Heart right ventricle (tissue), 16 donors: ENCODE measurements around the gene HEPACAM. TPM values are rescaled to one million over a fixed set of nuclear protein-coding genes. Genes with fewer than 3 reads are reported as not detected.
"Not testable (repeated sequence)": the region's sequence is repeated elsewhere in the genome, so short reads cannot be mapped to it uniquely, and the experiment has no call there.

Experiments
- ATAC-seq, 8 donors: fragments of 200-7000 bp; cut with Tn5 transposase; one replicate each; pipeline ENCODE4 v1.9.1; 2020; ENCODE audit warnings: mild to moderate bottlenecking in 8 of 8, moderate library complexity in 8 of 8, moderate number of reproducible peaks in 1 of 8
- DNase-seq, 2 donors: peaks; one replicate each; pipeline ENCODE4 v3.0.0-alpha.2; 2020
- H3K27ac ChIP-seq, 10 donors: fragments of 200-600 bp; sonication (generic) in 2 of 10; one replicate each; pipeline versions ENCODE4 v1.5.0 to v1.8.0; 2020 to 2022; ENCODE audit warnings: mild to moderate bottlenecking in 3 of 10
- H3K27me3 ChIP-seq, 7 donors: fragments of 200-600 bp; one replicate each; pipeline ENCODE4 v1.8.0; 2021 to 2022; ENCODE audit warnings: mild to moderate bottlenecking in 2 of 7
- H3K36me3 ChIP-seq, 9 donors: fragments of 200-600 bp; sonication (generic) in 1 of 9; one replicate each; pipeline versions ENCODE4 v1.5.0 to v1.8.0; 2020 to 2022; ENCODE audit warnings: mild to moderate bottlenecking in 2 of 9
- H3K4me1 ChIP-seq, 9 donors: fragments of 200-600 bp; sonication (generic) in 1 of 9; one replicate each; pipeline versions ENCODE4 v1.5.0 to v1.8.0; 2020 to 2022; ENCODE audit warnings: mild to moderate bottlenecking in 4 of 9
- H3K4me3 ChIP-seq, 10 donors: fragments of 200-600 bp; sonication (generic) in 2 of 10; one replicate each; pipeline versions ENCODE4 v1.5.0 to v1.8.0; 2020 to 2022; ENCODE audit warnings: mild to moderate bottlenecking in 7 of 10, moderate library complexity in 2 of 10
- H3K9me3 ChIP-seq, 11 donors: fragments of 200-600 bp in 10 of 11; sonication (generic) in 2 of 11; one replicate each; pipeline versions ENCODE4 v1.5.0 to v1.8.0; 2013 to 2022; ENCODE audit warnings: mild to moderate bottlenecking in 2 of 11, control low read depth in 1 of 11, moderate library complexity in 1 of 11
- WGBS, 2 donors: extraction: QIAGEN DNeasy Blood & Tissue Kit; methylation state at CpG; one replicate each; pipeline ENCODE4 v1.1.7; 2013; ENCODE audit warnings: inconsistent platforms in 1 of 2; 5-methylcytosine and 5-hydroxymethylcytosine counted together
- intact Hi-C, 10 donors: fragments of 100-400 bp; cut with DNase I; formaldehyde crosslinking; loops; one replicate each; pipeline versions ENCODE4 v1.11.1 to v1.14.2; 2022
- polyA plus RNA-seq, 2 donors: library from polyadenylated mRNA; stranded (reverse); fragments of 200-250 nt; gene quantifications; one replicate each; pipeline ENCODE4 v1.2.3, GENCODE V29; 2013
- total RNA-seq, 10 donors: library from RNA; stranded (reverse); fragmentation: NEBNext Ultra II Directional in 3 of 10; extraction: Animal tissue kit (Norgen Biotek cat#: 25700) in 3 of 10; gene quantifications; one replicate each; pipeline versions ENCODE4 v1.2.1 to v1.2.4, GENCODE V29; 2021 to 2023
- TF ChIP-seq, protein P1 (sequence below), 9 donors: fragments of 200-600 bp; sonication (generic) in 2 of 9; IDR thresholded peaks; one replicate each; pipeline versions ENCODE4 v1.5.0 to v1.8.0; 2021 to 2022; ENCODE audit warnings: antibody characterized with exemption in 9 of 9, mild to moderate bottlenecking in 5 of 9, moderate library complexity in 1 of 9
- donor health status: Arrhythmogenic right ventricular cardiomyopathy.
- donor health status: ischemic (EF 13 %, LVEDD 7.1; RV severe dilation, severe dysfunction).
- donor health status: healthy with polysubstance abuse.
- donor health status: DM: no; HTN: yes; CAD: no.
- donor health status: DM: no; HTN: no; CAD: no.
- donor health status: ischemic (EF 25% LVEDD 6.9; RV normal size, moderate dysfunction).
- donor health status: ischemic (EF 25% LVEDD 5.7; RV mildly dilated, moderate dysfunction).
- donor health status: healthy.
- donor health status: DM: yes; HTN: yes; CAD: no.
- donor health status: Ischemic cardiomyopathy.
- donor health status: ischemic (EF 35%, LVEDD 5.7; RV mildly dilated, moderate dysfunction).
- donor health status: nonischemic (EF 11% LVEDD 7.7; RV severe dilation, severe dysfunction).
- donor health status: DM: yes; HTN: yes; CAD: no.
- donor health status: PGD.
- donor health status: ischemic (EF 29% LVEDD 5.4; RV normal size, mild dysfunction).
- donor health status: nonischemic (EF 23%, LVEDD 6.1; RV moderate dilation, normal function).

HEPACAM gene
- total and polyA plus RNA-seq, 12 donors: 0.12 to 1.3 (median 0.35) TPM; not detected in 2

DNA sequence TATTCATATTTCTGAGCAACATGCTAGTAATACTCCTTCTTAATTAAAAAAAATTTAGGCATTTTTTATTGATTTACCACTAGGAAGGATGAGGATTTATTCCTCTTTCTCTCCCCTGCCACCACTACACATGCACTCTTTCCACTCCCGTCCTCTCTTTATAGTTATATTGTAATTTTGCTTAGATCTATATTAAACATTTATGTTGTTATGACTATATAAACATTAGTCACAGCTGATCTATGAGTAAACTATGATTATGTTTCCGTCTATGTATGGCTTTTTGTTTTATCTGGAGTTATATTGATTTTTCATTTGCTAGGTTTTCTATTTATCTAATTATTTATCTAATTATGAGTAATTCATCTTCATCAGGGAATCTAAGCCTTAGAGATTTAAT, 36.0 kb upstream of the HEPACAM start:
- WGBS, 2 donors: 91 to 95% methylated on average over 2 of the region's 2 CpGs
- H3K9me3 ChIP-seq: peaks cover 0 to 3% (median 0%) of the 10 kb centered on the region in 11 donors
- no peak overlapping the region for H3K4me3 ChIP-seq
- TF ChIP-seq, protein P1, sequence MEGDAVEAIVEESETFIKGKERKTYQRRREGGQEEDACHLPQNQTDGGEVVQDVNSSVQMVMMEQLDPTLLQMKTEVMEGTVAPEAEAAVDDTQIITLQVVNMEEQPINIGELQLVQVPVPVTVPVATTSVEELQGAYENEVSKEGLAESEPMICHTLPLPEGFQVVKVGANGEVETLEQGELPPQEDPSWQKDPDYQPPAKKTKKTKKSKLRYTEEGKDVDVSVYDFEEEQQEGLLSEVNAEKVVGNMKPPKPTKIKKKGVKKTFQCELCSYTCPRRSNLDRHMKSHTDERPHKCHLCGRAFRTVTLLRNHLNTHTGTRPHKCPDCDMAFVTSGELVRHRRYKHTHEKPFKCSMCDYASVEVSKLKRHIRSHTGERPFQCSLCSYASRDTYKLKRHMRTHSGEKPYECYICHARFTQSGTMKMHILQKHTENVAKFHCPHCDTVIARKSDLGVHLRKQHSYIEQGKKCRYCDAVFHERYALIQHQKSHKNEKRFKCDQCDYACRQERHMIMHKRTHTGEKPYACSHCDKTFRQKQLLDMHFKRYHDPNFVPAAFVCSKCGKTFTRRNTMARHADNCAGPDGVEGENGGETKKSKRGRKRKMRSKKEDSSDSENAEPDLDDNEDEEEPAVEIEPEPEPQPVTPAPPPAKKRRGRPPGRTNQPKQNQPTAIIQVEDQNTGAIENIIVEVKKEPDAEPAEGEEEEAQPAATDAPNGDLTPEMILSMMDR (IDR thresholded peaks at IDR 0.05): no peak
- no peak for DNase-seq
- intact Hi-C loops: no loop called here
- H3K27me3 ChIP-seq: no peaks in the 10 kb centered on the region
- no peak overlapping the region for H3K27ac ChIP-seq
- H3K36me3 ChIP-seq: no peaks in the 10 kb centered on the region
- ATAC-seq: no peak
- H3K4me1 ChIP-seq: no peaks in the 10 kb centered on the region

DNA sequence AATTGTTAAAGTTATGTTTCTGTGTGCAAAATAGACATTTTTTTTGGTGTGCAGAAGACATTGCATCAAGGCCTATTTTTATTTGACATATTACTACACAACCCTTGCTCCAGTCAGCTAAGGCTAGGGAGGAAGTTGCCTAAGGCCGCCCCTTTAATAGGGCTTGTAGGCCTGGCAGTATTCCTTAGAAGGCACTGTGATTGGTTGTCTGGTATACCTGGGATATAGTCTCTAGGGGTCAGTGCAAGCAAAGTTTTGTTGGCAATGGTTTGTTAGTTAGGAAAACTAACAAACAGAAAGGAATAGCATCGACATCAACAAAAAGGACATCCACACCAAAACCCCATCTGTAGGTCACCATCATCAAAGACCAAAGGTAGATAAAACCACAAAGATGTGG, 35.1 kb upstream of the HEPACAM start:
- Histone ChIP-seq H3K36me3 (no peaks in the 10 kb centered on the region), H3K9me3 (peaks cover 0 to 3% (median 0%) of the 10 kb centered on the region in 11 donors), H3K4me1 (no peaks in the 10 kb centered on the region), H3K27ac (no peak overlapping the region), H3K4me3 (no peak overlapping the region), H3K27me3 (no peaks in the 10 kb centered on the region)
- ATAC-seq: no peak
- intact Hi-C loops: no loop called here
- TF ChIP-seq, protein P1 (IDR thresholded peaks at IDR 0.05): no peak
- WGBS, 2 donors: 75 to 84% methylated on average over 2 of the region's 2 CpGs
- DNase-seq: no peak

DNA sequence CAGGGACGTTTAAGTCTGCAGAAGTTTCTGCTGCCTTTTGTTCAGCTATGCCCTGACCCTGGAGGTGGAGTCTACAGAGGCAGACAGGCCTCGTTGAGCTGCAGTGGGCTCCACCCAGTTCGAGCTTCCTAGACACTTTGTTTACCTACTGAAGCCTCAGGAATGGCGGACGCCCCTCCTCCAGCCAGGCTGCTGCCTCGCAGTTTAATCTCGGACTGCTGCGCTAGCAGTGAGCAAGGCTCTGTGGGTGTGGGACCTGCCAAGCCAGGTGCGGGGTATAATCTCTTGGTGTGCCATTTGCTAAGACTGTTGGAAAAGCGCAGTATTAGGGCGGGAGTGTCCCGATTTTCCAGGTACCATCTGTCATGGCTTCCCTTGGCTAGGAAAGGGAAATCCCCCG, 32.4 kb upstream of the HEPACAM start:
- DNase-seq, H3K36me3 ChIP-seq, H3K9me3 ChIP-seq, H3K4me3 ChIP-seq, H3K27ac ChIP-seq, H3K27me3 ChIP-seq, ATAC-seq, H3K4me1 ChIP-seq: not testable (repeated sequence)
- intact Hi-C loops: loop anchor here in 3 of 10 donors (5.0 to 10.0 kb wide), 6 partner anchors 174 to 907 kb away; no protein-coding TSS in a partner anchor
- WGBS, 2 donors: 88 to 89% methylated on average over 13 of the region's 13 CpGs

DNA sequence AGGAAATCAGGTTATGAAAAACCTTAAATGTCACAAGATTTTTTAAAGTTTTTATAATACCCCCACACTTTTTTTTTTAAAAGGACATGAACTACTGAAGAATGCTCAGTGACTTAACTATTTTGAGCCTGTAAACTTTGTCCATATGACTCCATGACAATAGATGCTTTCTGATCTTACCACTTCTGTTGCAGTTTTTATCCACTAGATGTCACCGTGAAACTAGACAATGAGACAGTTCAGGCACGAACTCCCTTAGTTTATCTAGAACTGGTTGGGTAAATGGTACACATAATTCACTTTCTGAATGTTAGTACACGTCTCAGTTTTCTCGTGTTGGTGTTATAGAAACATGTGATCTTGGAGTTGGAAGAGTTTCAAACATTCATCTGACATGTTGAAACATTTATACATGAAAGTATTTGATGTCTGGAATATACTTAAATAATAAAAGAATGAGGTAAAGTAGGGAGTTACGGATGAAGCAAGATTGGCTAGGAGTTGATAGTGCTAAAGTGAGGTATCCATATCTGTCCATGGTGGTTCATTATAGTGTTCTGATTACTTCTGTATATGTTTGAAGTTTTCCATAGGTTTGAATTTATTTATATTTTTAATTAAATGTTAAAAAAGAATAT, 26.2 kb upstream of the HEPACAM start:
- Histone ChIP-seq H3K27me3 (no peaks in the 10 kb centered on the region), H3K9me3 (peaks cover 0 to 5% (median 0%) of the 10 kb centered on the region in 11 donors), H3K4me3 (no peak overlapping the region), H3K27ac (no peak overlapping the region), H3K4me1 (no peaks in the 10 kb centered on the region), H3K36me3 (peaks cover 0 to 8% (median 0%) of the 10 kb centered on the region in 9 donors)
- 20 to 21% methylated on average over 5 of the region's 5 CpGs for WGBS, 2 donors
- ATAC-seq (peak in 7 of 8 donors; percentile 67 to 87 (median 75)), DNase-seq (peak in 1 of 2 donors; percentile 21)
- intact Hi-C loops: loop anchor here in 7 of 10 donors (2.0 to 10.0 kb wide), 8 partner anchors 179 to 913 kb away; no protein-coding TSS in a partner anchor
- TF ChIP-seq, protein P1 (IDR thresholded peaks at IDR 0.05): peak; percentile 28 to 80 (median 72)

DNA sequence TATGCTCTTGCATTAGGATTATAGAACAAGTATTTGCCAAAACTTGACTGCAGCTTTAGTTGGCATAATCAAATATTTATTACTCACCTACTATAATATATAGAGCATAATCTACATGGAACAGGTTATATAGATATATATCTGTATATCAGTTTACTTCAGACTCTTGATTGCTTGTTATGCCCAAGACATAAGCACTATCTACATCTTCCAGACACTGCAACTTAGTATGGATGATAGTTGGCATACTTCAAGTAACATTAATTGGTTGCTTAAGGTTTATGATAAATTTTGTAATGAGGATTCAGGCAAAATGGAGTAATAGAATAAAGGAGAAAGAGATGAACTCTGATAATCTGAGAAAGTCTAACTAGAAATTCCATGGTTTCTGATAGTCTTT, 19.2 kb upstream of the HEPACAM start:
- no peak overlapping the region for H3K27ac ChIP-seq
- H3K9me3 ChIP-seq: no peaks in the 10 kb centered on the region
- H3K27me3 ChIP-seq: no peaks in the 10 kb centered on the region
- intact Hi-C loops: loop anchor here in 7 of 10 donors (5.0 to 10.0 kb wide), 9 partner anchors 160 to 930 kb away; partner anchors contain the start of genes HYLS1 (in 1 of the 7), STT3A (in 1 of the 7) and TMEM218 (in 1 of the 7)
- no peak for DNase-seq
- TF ChIP-seq, protein P1 (IDR thresholded peaks at IDR 0.05): no peak
- H3K36me3 ChIP-seq: peaks cover 0 to 8% (median 0%) of the 10 kb centered on the region in 9 donors
- H3K4me1 ChIP-seq: peaks cover 2 to 16% (median 10%) of the 10 kb centered on the region in 9 donors
- ATAC-seq: no peak
- H3K4me3 ChIP-seq: no peak overlapping the region
